ENCODE data around the gene PPARGC1A.

- TF ChIP-seq POLR2A (IDR thresholded peaks at IDR 0.05; ENCODE audit: low read depth, low read length) = no peak
- TF ChIP-seq TAF1 (IDR thresholded peaks at IDR 0.05; ENCODE audit: borderline replicate concordance, low read depth, low read length) = no peak
These were observed 45.1 kb upstream of the PPARGC1A start for GRCh38 chr4:23934915-23935314.
